ENCODE results near the gene SRSF7.
"Not testable (repeated sequence)": the region's sequence is repeated elsewhere in the genome, so short reads cannot be mapped to it uniquely, and the experiment has no call there.

The SRSF7 gene

DNA sequence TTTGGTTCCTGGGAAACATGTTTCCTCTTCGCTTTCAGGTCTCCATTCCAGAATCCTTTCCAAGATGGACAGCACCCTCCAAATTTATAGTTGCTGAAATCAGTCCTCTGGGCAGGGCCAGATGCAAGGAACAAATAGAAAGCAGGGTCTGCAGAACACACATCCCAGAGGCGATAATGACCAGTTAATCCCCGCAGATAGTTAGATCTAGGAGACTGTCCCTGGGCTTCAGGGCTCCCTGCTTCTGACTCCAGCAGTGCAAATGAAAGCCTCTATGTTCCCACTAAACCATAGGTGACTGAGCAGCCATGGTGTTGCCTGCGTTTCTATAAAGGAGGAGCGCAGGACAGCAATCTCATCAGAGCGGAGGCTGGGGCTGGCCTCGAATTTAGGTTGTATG, 38.7 kb downstream of the SRSF7 start:
- no peak for TF ChIP-seq POLR2A (IDR thresholded peaks at IDR 0.05; ENCODE audit: low read length)
- TF ChIP-seq GATA1 (IDR thresholded peaks at IDR 0.05; ENCODE audit: low read depth, low read length): no peak
- DNase-seq: no peak

DNA sequence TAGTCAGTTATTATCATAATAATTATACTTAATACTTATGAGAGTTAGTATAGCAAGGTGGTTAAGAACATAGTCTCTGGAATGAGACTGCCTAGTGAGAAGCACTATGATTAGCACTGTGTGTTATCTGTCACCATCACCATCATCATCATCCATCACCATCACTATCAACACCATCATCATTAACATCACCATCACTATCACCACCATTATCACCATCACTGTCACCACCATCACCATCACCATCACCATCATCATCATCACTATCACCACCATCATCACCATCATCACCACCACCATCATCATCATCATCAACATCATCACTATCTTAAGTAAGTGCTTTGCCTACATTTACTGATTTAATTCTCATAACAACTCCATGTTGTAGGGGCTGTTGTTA, 39.6 kb downstream of the SRSF7 start:
- TF ChIP-seq GATA1 (IDR thresholded peaks at IDR 0.05; ENCODE audit: low read depth, low read length): no peak
- no peak for TF ChIP-seq POLR2A (IDR thresholded peaks at IDR 0.05; ENCODE audit: low read length)
- DNase-seq: no peak

DNA sequence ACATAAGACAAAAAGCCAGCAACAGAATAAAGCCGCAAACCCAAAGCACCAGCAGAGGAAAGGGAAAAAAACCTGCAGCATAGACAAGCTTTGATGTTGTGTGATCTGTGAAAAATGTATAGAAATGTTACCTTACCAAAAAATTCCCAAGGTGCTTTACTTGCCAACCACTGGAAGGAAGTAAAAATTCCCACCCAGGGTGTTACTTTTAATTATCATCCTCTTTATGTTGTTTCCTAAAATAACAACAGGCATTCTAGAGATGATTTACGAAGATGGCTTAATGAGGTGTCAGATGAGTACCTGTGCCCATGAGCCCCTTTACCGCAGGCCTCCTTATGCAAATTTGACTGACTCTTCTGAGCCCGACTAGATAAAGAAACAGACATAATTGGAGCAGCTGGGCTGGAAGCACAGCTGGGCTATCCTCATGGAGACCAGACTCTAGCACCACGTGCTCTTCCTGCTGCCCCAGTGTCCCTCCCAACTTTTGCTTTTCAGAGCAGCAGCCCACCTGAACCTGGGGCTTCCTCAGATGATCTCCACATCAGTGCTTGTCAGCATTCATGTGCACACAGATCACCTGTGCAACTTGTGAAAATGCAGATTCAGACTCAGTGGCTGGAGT, 41.5 kb downstream of the SRSF7 start:
- DNase-seq: no peak
- TF ChIP-seq POLR2A (IDR thresholded peaks at IDR 0.05; ENCODE audit: low read length) (no peak), GATA1 (IDR thresholded peaks at IDR 0.05; ENCODE audit: low read depth, low read length) (no peak)

DNA sequence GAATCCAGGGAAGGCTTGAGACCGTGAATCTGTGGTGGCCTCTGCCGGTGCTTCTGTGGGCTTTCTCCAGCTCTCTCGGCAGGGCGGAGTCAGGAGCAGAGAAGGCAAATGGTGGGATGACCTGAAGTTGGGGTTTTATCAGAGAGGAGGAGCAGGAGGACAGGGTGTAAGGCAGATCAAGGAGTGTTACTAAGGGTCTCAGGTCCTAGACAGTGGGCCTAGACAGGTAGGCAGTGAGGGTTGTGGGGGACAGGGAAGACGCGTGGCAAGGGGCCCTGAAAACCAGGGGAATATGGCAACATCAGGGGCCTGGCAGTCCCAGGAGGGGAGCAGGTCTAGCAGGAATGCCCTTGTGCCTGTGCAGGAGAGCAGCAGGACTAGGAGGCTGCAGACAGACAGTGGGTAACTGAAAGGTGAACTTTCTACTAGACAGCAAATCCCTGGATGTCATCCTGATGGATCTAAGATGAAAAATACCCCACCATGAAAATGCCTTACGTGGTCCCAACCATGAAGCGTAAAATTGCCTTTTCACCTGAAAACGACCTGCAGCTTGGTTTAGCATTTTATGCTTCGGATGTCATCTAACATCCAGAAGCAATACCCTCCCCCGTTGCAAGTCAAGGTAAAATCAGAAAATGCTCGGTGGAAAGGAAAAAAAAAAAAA, 42.1 kb downstream of the SRSF7 start:
- DNase-seq: no peak
- TF ChIP-seq GATA1 (IDR thresholded peaks at IDR 0.05; ENCODE audit: low read depth, low read length) (no peak), POLR2A (IDR thresholded peaks at IDR 0.05; ENCODE audit: low read length) (no peak)

DNA sequence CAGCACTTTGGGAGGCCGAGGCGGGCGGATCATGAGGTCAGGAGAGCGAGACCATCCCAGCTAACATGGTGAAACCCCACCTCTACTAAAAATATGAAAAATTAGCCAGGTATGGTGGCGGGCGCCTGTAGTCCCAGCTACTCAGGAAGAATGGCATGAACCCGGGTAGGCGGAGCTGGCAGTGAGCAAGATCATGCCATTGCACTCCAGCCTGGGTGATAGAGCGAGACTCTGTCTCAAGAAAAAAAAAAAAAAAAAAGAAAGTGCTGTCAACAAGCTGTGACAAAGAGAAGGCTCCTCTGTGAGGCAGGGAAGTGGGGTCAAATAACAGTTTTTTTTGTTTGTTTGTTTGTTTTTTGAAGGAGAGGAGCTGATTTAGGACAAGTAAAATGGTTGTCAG, 42.7 kb downstream of the SRSF7 start:
- DNase-seq: not testable (repeated sequence)

DNA sequence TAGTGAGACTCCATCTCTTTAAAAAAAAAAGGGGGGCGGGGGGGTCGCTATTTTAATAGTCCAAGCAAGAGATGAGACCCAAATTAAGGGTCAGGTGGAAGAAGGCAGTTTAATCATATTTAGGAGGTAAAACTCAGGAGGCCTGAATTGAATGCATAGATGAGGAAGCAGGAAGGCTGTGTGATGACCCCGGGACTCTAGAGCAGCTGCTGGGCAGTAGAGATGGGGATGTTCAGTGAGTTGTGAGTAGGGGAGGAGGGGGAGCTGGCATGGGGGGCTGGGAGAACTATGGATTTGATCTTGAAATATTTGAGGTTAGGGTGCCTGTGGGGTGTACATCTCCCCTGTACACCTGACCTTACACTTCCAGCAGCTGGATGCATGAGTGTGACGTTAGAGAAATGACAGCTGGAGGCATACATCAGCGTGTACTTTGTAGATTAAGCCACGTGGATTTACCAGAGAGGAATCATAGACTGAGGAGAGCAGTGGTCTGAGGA, 44.3 kb downstream of the SRSF7 start:
- TF ChIP-seq POLR2A (IDR thresholded peaks at IDR 0.05; ENCODE audit: low read length): no peak
- no peak for TF ChIP-seq GATA1 (IDR thresholded peaks at IDR 0.05; ENCODE audit: low read depth, low read length)
- DNase-seq: no peak

DNA sequence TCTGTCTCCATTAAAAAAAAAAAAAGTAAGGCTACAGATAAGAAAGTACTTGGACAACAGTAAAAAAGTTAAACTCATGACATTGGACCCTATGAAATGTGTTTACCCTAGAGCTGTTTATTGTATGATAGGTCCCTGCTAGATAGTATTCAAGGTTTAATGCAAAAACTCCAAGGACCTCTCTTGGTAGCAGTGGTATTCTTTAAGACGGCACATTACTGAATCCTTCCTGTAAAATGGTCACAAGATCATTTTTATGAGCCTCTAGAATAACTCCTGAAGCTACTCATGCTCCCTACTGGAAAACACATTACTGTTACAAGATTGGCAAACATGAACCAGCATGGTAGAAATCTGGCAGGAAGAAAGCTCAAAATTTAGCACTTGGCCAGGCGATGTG, 46.5 kb downstream of the SRSF7 start:
- TF ChIP-seq POLR2A (IDR thresholded peaks at IDR 0.05; ENCODE audit: low read length): no peak
- TF ChIP-seq GATA1 (IDR thresholded peaks at IDR 0.05; ENCODE audit: low read depth, low read length): no peak
- no peak for DNase-seq

DNA sequence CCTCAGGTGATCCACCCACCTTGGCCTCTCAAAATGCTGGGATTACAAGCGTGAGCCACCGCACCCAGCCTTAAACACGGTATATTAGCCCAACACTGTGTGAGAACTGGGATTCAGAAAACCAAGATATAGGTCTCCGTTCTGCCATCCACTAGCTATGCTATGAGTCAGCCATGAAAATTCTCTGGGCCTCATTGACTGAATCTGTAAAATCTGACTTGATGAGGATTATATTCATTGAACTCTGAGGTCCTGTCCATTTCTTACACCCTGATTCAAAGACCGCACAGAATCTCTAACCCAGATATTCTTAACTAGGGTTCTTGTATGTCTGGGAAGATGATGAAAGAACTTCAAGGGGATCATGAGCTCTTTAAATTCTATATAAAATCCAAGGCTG, 47.8 kb downstream of the SRSF7 start:
- DNase-seq: not testable (repeated sequence)

DNA sequence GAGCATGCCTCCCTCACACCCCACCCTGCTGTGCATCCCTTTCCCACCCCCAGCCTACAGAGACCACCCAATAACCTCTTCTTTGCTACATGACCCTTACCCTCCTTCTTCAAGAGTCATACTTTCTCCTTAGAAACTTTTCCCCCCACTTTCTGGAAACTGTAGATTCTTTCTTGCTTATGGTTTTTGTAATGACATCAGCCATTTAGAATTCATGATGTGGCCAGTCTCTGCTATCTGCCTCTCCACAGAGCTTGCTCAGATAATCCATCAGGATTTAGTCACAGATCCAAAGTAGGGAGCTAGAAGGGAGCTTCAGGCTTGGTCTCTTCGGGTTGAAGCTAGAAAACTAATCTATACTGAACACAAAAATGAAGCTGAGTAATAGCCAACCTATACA, 48.7 kb downstream of the SRSF7 start:
- no peak for DNase-seq

DNA sequence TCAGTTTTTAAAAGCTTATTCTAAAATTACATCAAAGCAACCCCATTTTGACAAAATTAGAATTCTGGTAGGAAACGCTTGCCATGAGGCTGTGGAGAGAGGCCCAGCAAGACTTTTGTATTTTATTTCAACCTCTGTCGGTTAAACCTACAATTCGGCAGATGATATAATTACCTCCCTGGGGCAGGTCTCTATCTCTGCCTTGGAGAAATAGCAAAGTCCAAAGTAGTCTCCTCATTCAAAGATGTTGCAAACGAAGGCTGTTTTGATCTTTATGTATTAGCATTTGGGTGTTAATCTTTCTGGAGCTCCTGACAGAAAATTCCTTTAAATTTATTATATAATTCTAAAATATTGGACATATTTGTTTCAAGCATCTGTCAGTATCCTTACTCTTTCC, 49.6 kb downstream of the SRSF7 start:
- DNase-seq: no peak
- TF ChIP-seq POLR2A (IDR thresholded peaks at IDR 0.05; ENCODE audit: low read length): no peak
- no peak for TF ChIP-seq GATA1 (IDR thresholded peaks at IDR 0.05; ENCODE audit: low read depth, low read length)

More for the DNA sequence above, 48.7 kb downstream of the SRSF7 start:
- TF ChIP-seq GATA1 (IDR thresholded peaks at IDR 0.05; ENCODE audit: low read depth, low read length) (no peak), POLR2A (IDR thresholded peaks at IDR 0.05; ENCODE audit: low read length) (no peak)

DNA sequence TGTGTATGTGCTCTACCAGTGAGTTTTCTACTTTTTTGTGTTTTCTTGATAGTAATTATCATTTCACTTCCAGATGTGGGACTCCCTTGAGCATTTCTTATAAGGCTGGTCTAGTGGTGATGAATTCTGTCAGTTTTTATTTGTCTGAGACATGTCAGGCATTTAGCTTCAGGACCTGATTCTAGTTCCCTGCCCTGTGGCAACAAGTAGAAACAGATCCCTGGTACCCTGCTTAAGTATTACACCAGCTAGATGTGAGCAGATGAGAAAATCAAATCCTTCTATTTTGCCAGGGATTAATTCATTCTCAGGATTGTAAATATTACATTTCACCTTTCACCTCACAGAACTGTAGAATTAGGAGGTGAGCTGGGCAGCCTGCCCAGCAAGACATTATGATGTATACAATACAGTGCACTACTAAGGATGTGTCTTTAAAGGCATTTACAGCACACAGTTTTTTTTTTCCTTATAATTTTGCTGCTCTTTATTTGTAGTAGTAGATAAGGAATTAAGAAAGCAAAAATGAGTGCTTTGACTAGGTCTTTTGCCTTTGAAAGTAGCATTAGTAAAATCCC, 50.2 kb downstream of the SRSF7 start:
- no peak for DNase-seq
- TF ChIP-seq POLR2A (IDR thresholded peaks at IDR 0.05; ENCODE audit: low read length) (no peak), GATA1 (IDR thresholded peaks at IDR 0.05; ENCODE audit: low read depth, low read length) (no peak)

DNA sequence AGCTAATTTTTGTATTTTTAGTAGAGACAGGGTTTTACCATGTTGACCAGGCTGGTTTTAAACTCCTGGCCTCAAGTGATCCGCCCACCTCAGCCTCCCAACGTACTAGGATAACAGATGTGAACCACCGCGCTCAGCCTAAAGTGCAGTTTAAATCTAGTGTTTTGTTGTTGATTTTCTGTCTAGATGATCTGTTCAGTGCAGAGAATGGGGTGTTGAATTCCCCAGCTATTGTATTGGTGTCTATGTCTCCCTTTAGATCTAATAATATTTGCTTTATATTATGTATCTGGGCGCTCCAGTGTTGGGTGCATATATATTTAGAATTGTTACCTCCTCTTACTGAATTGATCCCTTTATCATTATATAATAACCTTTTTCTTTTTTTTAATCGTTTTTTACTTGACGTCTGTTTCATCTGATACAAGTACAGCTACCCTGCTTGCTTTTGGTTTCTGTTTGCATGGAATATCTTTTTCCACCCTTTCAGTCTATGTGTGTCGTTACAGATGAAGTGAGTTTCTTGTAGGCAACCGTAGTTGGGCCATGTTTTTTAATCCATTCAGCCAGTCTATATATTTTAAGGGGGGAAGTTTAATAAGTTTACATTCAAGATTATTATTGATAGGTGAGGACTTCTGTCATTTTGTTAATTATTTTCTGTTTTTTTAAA, 50.9 kb downstream of the SRSF7 start:
- no peak for TF ChIP-seq POLR2A (IDR thresholded peaks at IDR 0.05; ENCODE audit: low read length)
- no peak for DNase-seq

DNA sequence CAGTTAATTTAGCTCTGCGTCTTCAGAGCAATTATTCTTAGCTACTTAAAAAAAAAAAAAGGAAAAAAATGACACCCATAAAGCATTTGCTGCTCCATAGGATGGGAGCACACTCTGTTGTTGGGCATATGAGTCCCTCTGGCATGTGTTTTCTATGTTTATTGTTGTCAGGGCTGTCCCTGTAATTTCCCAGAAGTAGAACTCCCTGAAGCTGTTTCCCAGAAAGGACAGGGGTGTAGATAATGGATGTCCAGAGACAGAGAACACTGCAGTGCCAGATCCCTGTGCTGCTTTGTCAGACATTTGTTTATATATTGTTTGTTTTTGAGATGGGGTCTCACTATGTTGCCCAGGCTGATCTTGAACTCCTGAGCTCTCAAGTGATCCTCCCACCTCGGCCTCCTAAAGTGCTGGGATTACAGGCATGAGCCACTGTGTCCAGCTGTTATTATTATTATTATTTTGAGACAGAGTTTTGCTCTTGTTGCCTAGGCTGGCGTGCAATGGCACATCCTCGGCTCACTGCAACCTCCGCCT, 52.6 kb downstream of the SRSF7 start:
- DNase-seq: no peak
- TF ChIP-seq GATA1 (IDR thresholded peaks at IDR 0.05; ENCODE audit: low read depth, low read length) (no peak), POLR2A (IDR thresholded peaks at IDR 0.05; ENCODE audit: low read length) (no peak)

DNA sequence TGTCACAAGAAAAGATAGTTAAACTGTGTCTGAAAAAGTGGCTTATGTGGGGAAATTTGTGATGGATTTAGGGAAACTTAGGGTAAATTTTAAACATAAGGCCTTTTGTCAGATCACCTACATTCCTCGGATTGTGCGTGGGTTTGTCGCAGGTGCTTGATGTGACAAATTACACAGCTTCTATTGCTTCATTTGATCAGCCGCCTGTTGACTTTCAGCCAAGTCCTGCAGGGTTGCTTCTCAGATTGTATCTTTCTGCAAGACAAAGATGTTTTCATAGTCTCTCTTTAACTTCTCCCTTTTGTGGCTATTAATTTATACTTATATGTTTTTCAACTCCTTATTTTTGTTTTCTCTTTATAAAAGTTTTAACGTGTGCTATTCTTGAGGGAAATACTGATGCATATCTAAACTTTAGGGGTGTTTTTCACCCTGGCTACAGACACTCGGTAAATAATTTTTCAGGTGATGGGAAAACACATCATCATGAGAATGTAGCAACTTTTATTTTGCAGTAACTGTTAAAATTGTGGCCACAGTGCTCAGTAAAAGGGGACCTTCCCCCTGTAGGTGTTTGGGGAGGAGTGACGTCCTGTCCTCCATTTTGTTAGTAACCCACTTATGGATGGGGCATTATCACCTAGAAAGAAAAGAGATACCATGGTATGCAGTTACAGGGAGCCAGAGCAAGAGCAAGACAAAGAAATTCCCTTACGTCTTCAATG, 53.9 kb downstream of the SRSF7 start:
- DNase-seq: peak in 1 of 2 experiments; percentile 6
- no peak for TF ChIP-seq POLR2A (IDR thresholded peaks at IDR 0.05; ENCODE audit: low read length)
- no peak for TF ChIP-seq GATA1 (IDR thresholded peaks at IDR 0.05; ENCODE audit: low read depth, low read length)
